ENCODE measurements around the gene SH3RF2.

DNA sequence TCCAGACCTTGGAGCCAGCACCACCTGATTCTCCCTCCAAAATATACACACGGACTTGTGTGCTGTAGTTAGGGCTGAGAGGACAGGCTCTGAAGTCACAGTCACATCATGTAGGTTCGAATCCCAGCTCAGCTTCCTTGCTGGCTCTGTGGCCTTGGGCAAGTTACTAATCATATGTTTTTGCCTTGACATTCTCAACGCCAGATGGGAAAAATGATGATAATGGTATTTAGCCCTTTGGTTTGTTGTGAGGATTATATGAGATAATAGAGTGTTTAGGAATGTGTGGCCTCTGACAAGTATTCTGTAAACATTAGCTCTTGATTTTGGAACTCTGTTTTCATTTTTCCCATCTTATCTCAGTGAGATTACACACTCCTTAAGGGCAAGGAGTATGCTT is 96.5 kb downstream of the SH3RF2 start:
- TF ChIP-seq, protein P1, sequence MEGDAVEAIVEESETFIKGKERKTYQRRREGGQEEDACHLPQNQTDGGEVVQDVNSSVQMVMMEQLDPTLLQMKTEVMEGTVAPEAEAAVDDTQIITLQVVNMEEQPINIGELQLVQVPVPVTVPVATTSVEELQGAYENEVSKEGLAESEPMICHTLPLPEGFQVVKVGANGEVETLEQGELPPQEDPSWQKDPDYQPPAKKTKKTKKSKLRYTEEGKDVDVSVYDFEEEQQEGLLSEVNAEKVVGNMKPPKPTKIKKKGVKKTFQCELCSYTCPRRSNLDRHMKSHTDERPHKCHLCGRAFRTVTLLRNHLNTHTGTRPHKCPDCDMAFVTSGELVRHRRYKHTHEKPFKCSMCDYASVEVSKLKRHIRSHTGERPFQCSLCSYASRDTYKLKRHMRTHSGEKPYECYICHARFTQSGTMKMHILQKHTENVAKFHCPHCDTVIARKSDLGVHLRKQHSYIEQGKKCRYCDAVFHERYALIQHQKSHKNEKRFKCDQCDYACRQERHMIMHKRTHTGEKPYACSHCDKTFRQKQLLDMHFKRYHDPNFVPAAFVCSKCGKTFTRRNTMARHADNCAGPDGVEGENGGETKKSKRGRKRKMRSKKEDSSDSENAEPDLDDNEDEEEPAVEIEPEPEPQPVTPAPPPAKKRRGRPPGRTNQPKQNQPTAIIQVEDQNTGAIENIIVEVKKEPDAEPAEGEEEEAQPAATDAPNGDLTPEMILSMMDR (IDR thresholded peaks at IDR 0.05; ENCODE audit: low read depth, low read length) = no peak
- TF ChIP-seq EZH2phosphoT487 (IDR thresholded peaks at IDR 0.05; ENCODE audit: low read depth) = no peak
